ENCODE data around the gene ARL14EP.

DNA sequence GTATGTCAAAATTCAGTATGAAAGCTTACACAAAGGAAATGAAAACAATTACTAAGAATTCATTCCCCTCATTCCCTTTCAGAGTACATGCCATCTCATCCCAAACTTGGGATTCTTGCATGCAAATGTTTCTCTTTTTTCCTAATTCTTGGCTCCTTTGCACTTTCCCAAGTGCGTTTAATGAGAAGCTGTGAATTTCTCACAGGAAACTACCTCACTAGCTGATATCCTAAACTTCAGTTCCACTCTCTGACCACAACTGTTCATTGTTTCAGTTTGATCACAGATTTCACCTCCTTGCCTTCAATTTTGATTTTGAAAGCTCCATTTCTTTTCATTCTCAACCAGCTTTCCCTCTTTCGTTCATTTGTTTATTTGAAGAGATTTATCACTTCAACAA lies 5.9 kb upstream of the ARL14EP start:
- TF ChIP-seq LEF1 (IDR thresholded peaks at IDR 0.05; ENCODE audit: borderline replicate concordance) (no peak), FOXM1 (IDR thresholded peaks at IDR 0.05; ENCODE audit: borderline replicate concordance) (no peak), ELF4 (IDR thresholded peaks at IDR 0.05) (no peak), SP1 (IDR thresholded peaks at IDR 0.05) (no peak), NFRKB (IDR thresholded peaks at IDR 0.05) (no peak), FOXK2 (IDR thresholded peaks at IDR 0.05) (no peak), SUZ12 (IDR thresholded peaks at IDR 0.05) (no peak), TARDBP (IDR thresholded peaks at IDR 0.05) (no peak), BHLHE40 (IDR thresholded peaks at IDR 0.05; ENCODE audit: borderline replicate concordance) (no peak), L3MBTL2 (conservative IDR thresholded peaks at IDR 0.05) (no peak), ZNF384 (IDR thresholded peaks at IDR 0.05) (no peak), FOXA1 (IDR thresholded peaks at IDR 0.05) (no peak), ARNT (IDR thresholded peaks at IDR 0.05) (no peak)
- TF ChIP-seq, protein P1, sequence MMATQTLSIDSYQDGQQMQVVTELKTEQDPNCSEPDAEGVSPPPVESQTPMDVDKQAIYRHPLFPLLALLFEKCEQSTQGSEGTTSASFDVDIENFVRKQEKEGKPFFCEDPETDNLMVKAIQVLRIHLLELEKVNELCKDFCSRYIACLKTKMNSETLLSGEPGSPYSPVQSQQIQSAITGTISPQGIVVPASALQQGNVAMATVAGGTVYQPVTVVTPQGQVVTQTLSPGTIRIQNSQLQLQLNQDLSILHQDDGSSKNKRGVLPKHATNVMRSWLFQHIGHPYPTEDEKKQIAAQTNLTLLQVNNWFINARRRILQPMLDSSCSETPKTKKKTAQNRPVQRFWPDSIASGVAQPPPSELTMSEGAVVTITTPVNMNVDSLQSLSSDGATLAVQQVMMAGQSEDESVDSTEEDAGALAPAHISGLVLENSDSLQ (IDR thresholded peaks at IDR 0.05) = no peak

Data from HEK293T (cell line).